Mesenchymal stem cell (in vitro differentiated cells and primary cell): ENCODE data around the gene SRRM2.

Experiments used
- DNase-seq: peaks from one replicate; pipeline ENCODE4 v3.0.0-alpha.2; 2013
- H2AFZ ChIP-seq: one replicate; pipeline ENCODE4 v1.6.1; 2013; ENCODE audit warnings: low read depth, mild to moderate bottlenecking, control low read depth, inconsistent platforms, low read length, moderate library complexity
- H2AK5ac ChIP-seq: 2 replicates; pipeline ENCODE4 v1.6.1; 2013; ENCODE audit warnings: low read length, moderate library complexity, mild to moderate bottlenecking, inconsistent platforms; ENCODE audit not compliant: severe bottlenecking
- H2BK120ac ChIP-seq: one replicate; pipeline ENCODE4 v1.6.1; 2013; ENCODE audit warnings: low read depth, mild to moderate bottlenecking, inconsistent platforms, low read length, moderate library complexity
- H2BK12ac ChIP-seq, 2 experiments: one replicate each; pipeline ENCODE4 v1.6.1; 2013; ENCODE audit warnings: inconsistent platforms in 2 of 2, low read length in 2 of 2, mild to moderate bottlenecking in 2 of 2, moderate library complexity in 2 of 2, control low read depth in 1 of 2
- H2BK15ac ChIP-seq: one replicate; pipeline ENCODE4 v1.6.1; 2013; ENCODE audit warnings: mild to moderate bottlenecking, low read depth, inconsistent platforms; ENCODE audit not compliant: poor library complexity, severe bottlenecking
- H2BK5ac ChIP-seq: 2 replicates; pipeline ENCODE4 v1.6.1; 2013; ENCODE audit warnings: low read depth, mild to moderate bottlenecking, low read length, control low read depth, inconsistent platforms; ENCODE audit not compliant: poor library complexity, severe bottlenecking
- H3K14ac ChIP-seq, 2 experiments: one replicate each; pipeline ENCODE4 v1.6.1; 2013; ENCODE audit warnings: inconsistent platforms in 2 of 2, low read length in 2 of 2, control low read depth in 1 of 2, mild to moderate bottlenecking in 1 of 2, moderate library complexity in 1 of 2
- H3K18ac ChIP-seq, 2 experiments: one replicate each; pipeline ENCODE4 v1.6.1; 2013; ENCODE audit warnings: inconsistent platforms in 2 of 2, low read length in 2 of 2, control low read depth in 1 of 2, low read depth in 1 of 2, mild to moderate bottlenecking in 1 of 2
- H3K23ac ChIP-seq, 2 experiments: one replicate each; pipeline ENCODE4 v1.6.1; 2013; ENCODE audit warnings: inconsistent platforms in 2 of 2, low read length in 2 of 2, mild to moderate bottlenecking in 2 of 2, moderate library complexity in 2 of 2, control low read depth in 1 of 2
- H3K27ac ChIP-seq: 2 replicates; pipeline ENCODE4 v1.5.1; 2013; ENCODE audit warnings: mild to moderate bottlenecking, moderate library complexity, low read length, control low read depth, inconsistent platforms; ENCODE audit not compliant: poor library complexity, severe bottlenecking
- H3K27me3 ChIP-seq, 2 experiments: 2 replicates each; pipeline versions ENCODE4 v1.6.1 to v1.7.0; 2013; ENCODE audit warnings: low read length in 2 of 2, mild to moderate bottlenecking in 2 of 2, moderate library complexity in 2 of 2, control low read depth in 1 of 2, inconsistent platforms in 1 of 2; ENCODE audit not compliant: control insufficient read depth in 1 of 2, insufficient read depth in 1 of 2
- H3K36me3 ChIP-seq, 2 experiments: 2 replicates each; pipeline versions ENCODE4 v1.6.1 to v1.7.0; 2013; ENCODE audit warnings: low read length in 2 of 2, control low read depth in 1 of 2, inconsistent platforms in 1 of 2, low read depth in 1 of 2, mild to moderate bottlenecking in 1 of 2; ENCODE audit not compliant: insufficient read depth in 2 of 2, control insufficient read depth in 1 of 2
- H3K4ac ChIP-seq, 2 experiments: one replicate each; pipeline ENCODE4 v1.6.1; 2013; ENCODE audit warnings: inconsistent platforms in 2 of 2, low read length in 2 of 2, mild to moderate bottlenecking in 2 of 2, moderate library complexity in 2 of 2, control low read depth in 1 of 2, low read depth in 1 of 2
- H3K4me1 ChIP-seq: 2 replicates; pipeline ENCODE4 v1.6.1; 2013; ENCODE audit warnings: low read depth, low read length, control low read depth; ENCODE audit not compliant: control insufficient read depth, insufficient read depth
- H3K4me2 ChIP-seq: 2 replicates; pipeline ENCODE4 v1.6.1; 2013; ENCODE audit warnings: low read length, mild to moderate bottlenecking, inconsistent platforms; ENCODE audit not compliant: poor library complexity, severe bottlenecking
- H3K4me3 ChIP-seq, 2 experiments: 2 replicates each; pipeline versions ENCODE4 v1.5.1 to v1.7.0; 2013; ENCODE audit warnings: low read length in 2 of 2, mild to moderate bottlenecking in 2 of 2, control low read depth in 1 of 2, low read depth in 1 of 2; ENCODE audit not compliant: insufficient read depth in 1 of 2
- H3K79me1 ChIP-seq: replicated peaks from 2 replicates; pipeline ENCODE4 v1.6.1; 2013; ENCODE audit warnings: mild to moderate bottlenecking, control low read depth, low read length, inconsistent platforms; ENCODE audit not compliant: poor library complexity, severe bottlenecking
- H3K9ac ChIP-seq: 2 replicates; pipeline ENCODE4 v1.7.0; 2013; ENCODE audit warnings: mild to moderate bottlenecking, low read length, moderate library complexity
- H3K9me3 ChIP-seq: 2 replicates; pipeline ENCODE4 v1.7.0; 2013; ENCODE audit warnings: mild to moderate bottlenecking, low read length; ENCODE audit not compliant: control insufficient read depth
- H4K8ac ChIP-seq: one replicate; pipeline ENCODE4 v1.6.1; 2013; ENCODE audit warnings: inconsistent platforms, mild to moderate bottlenecking, low read length, moderate library complexity
- H4K91ac ChIP-seq: one replicate; pipeline ENCODE4 v1.6.1; 2013; ENCODE audit warnings: mild to moderate bottlenecking, low read length, inconsistent platforms
- WGBS: methylation state at CpG from one replicate; pipeline ENCODE4 v1.1.7; 2013; ENCODE audit warnings: mixed read lengths; 5-methylcytosine and 5-hydroxymethylcytosine counted together

Gene SRRM2

DNA sequence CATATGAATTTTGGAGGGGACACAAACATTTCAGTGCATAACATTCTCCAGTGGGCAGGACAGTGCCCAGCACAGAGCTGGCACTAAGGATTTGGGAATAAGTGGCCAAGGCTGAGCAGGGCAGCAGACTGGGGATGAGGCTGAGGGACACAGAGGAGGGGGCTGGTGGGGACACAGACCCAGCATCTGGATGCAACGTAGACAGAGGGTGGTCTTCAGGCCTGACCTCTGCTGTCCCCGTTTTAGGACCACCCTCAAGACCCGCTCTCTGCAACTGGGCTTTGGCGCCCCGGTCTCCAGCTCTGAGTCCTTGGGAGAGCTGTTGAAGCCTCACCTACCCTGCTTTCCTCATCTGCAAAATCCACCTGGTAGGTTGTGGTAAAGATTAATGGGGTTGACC, 38.2 kb downstream of the SRRM2 start:
- no peak overlapping the region for H3K18ac ChIP-seq
- H2AK5ac ChIP-seq: no peak overlapping the region
- H3K4me1 ChIP-seq: no peaks in the 10 kb centered on the region
- H3K23ac ChIP-seq: no peak overlapping the region
- H2BK120ac ChIP-seq: no peak overlapping the region
- H4K8ac ChIP-seq: no peak overlapping the region
- H3K4me3 ChIP-seq: no peak overlapping the region
- H3K79me1 ChIP-seq: no peaks in the 10 kb centered on the region
- no peak for DNase-seq
- H2BK12ac ChIP-seq: no peak overlapping the region
- no peak overlapping the region for H3K4ac ChIP-seq
- 82% methylated on average over 5 of the region's 5 CpGs for WGBS
- H4K91ac ChIP-seq: peak overlapping the region; percentile 5
- H3K27ac ChIP-seq: no peak overlapping the region
- H3K9me3 ChIP-seq: no peaks in the 10 kb centered on the region
- peaks cover 23 to 73% of the 10 kb centered on the region in 2 experiments for H3K27me3 ChIP-seq
- no peak overlapping the region for H3K14ac ChIP-seq
- H2BK15ac ChIP-seq: no peak overlapping the region
- H3K9ac ChIP-seq: no peak overlapping the region
- no peak overlapping the region for H3K4me2 ChIP-seq
- no peak overlapping the region for H2BK5ac ChIP-seq
- no peaks in the 10 kb centered on the region for H3K36me3 ChIP-seq
- H2AFZ ChIP-seq: no peak overlapping the region

DNA sequence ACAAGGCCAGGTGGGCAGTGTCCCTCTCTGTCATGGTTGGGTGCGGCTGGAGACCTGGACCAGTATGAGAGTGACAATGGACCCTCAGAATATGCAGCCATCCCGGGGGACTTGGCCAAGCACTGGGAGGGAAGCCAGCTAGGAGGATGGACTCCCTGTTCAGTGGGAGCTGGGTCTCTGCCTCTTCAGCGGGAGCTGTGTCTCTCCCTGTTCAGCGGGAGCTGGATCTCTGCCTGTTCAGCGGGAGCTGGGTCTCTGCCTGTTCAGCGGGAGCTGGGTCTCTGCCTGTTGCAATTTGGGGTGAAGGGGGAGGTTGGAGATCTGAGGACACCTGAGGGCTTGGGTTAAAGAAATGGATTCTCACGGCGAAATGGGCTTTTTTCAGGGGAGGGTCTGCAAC, 38.7 kb downstream of the SRRM2 start:
- DNase-seq: no peak
- 90% methylated on average over 7 of the region's 8 CpGs for WGBS
- H3K9ac ChIP-seq: no peak overlapping the region
- H3K4me1 ChIP-seq: no peaks in the 10 kb centered on the region
- H3K4ac ChIP-seq: no peak overlapping the region
- H3K23ac ChIP-seq: no peak overlapping the region
- no peaks in the 10 kb centered on the region for H3K9me3 ChIP-seq
- no peak overlapping the region for H3K4me3 ChIP-seq
- H2BK12ac ChIP-seq: no peak overlapping the region
- no peak overlapping the region for H4K8ac ChIP-seq
- H3K27me3 ChIP-seq: peaks cover 27 to 72% of the 10 kb centered on the region in 2 experiments
- no peak overlapping the region for H2AK5ac ChIP-seq
- H3K4me2 ChIP-seq: no peak overlapping the region
- H2BK15ac ChIP-seq: no peak overlapping the region
- no peak overlapping the region for H4K91ac ChIP-seq
- H3K14ac ChIP-seq: no peak overlapping the region
- no peak overlapping the region for H3K27ac ChIP-seq
- H3K79me1 ChIP-seq: no peaks in the 10 kb centered on the region
- H3K36me3 ChIP-seq: no peaks in the 10 kb centered on the region
- H2BK5ac ChIP-seq: no peak overlapping the region
- no peak overlapping the region for H2AFZ ChIP-seq
- H3K18ac ChIP-seq: no peak overlapping the region
- H2BK120ac ChIP-seq: no peak overlapping the region

DNA sequence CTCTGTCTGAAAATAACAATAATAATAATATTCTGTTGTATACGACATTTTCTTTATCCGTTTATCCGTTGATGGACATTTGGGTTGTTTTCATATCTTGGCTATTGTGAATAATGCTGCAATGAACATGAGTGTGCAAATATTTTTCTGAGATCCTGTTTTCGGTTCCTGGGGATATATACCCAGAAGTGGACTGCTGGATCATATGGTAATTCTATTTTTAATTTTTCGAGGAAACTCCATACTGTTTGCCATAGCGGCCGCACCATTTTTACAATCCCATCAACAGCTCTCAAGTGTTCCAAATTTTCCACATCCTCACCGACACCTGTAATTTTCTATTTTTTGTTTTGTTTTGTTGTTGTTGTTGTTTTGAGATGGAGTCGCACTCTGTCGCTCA, 40.5 kb downstream of the SRRM2 start:
- H3K14ac ChIP-seq: no peak overlapping the region
- H2BK120ac ChIP-seq: no peak overlapping the region
- no peaks in the 10 kb centered on the region for H3K36me3 ChIP-seq
- no peak overlapping the region for H3K9ac ChIP-seq
- no peaks in the 10 kb centered on the region for H3K4me1 ChIP-seq
- no peak overlapping the region for H4K91ac ChIP-seq
- peaks cover 24 to 64% of the 10 kb centered on the region in 2 experiments for H3K27me3 ChIP-seq
- H3K23ac ChIP-seq: no peak overlapping the region
- H3K4me3 ChIP-seq: no peak overlapping the region
- DNase-seq: no peak
- H3K4ac ChIP-seq: no peak overlapping the region
- no peak overlapping the region for H2BK5ac ChIP-seq
- H4K8ac ChIP-seq: no peak overlapping the region
- 98% methylated on average over 10 of the region's 10 CpGs for WGBS
- H2BK12ac ChIP-seq: no peak overlapping the region
- H3K18ac ChIP-seq: no peak overlapping the region
- H2AFZ ChIP-seq: no peak overlapping the region
- no peak overlapping the region for H2BK15ac ChIP-seq
- no peaks in the 10 kb centered on the region for H3K79me1 ChIP-seq
- H2AK5ac ChIP-seq: no peak overlapping the region
- no peak overlapping the region for H3K4me2 ChIP-seq
- no peak overlapping the region for H3K27ac ChIP-seq
- no peaks in the 10 kb centered on the region for H3K9me3 ChIP-seq

DNA sequence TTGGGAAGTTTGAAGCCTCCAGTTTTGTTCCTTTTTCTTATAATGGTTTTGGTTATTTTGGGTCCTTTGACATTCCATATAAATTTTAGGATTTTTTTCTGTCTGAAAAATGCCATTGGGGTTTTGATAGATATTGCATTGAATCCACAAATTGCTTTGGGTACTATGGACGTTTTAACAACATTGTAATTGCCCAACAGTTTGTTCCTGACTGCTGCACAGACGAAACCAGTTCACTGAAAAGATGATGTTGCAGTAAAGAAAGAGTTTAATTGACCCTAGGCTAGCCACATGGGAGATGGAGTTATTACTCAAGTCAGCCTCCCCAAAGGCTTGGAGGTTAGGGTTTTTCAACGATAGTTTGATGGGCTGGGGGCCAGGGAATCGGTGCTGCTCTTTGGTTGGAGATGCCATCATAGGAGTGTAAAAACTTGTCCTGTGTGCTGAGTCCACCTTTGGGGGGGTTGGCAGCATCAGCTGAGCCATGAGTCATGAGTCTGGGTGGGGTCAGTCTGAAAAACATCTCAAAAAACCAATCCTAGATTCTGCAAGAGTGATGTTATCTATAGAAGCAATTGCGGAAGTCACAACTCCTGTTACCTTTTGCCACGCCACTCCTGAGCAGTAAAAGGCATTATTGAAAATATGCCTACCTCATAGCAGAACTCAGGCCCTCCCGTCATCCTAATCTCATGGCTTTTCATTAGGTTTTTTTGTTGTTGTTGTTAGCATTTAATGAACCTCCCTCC, 43.1 kb downstream of the SRRM2 start:
- Histone ChIP-seq H3K36me3 (no peaks in the 10 kb centered on the region), H3K4ac (no peak overlapping the region), H2AFZ (no peak overlapping the region), H3K4me2 (no peak overlapping the region), H2BK120ac (no peak overlapping the region), H3K9me3 (no peaks in the 10 kb centered on the region), H2BK15ac (no peak overlapping the region), H3K23ac (no peak overlapping the region), H3K4me1 (no peaks in the 10 kb centered on the region), H2AK5ac (no peak overlapping the region), H2BK5ac (no peak overlapping the region), H3K14ac (no peak overlapping the region), H3K27me3 (peaks cover 17 to 52% of the 10 kb centered on the region in 2 experiments), H3K18ac (no peak overlapping the region), H3K27ac (no peak overlapping the region), H2BK12ac (no peak overlapping the region), H3K9ac (no peak overlapping the region), H4K8ac (no peak overlapping the region), H3K79me1 (no peaks in the 10 kb centered on the region), H4K91ac (no peak overlapping the region), H3K4me3 (no peak overlapping the region)
- no peak for DNase-seq
- WGBS: 84% methylated on average over 6 of the region's 7 CpGs
